Measurements from ENCODE around the gene MCHR2.

Gene MCHR2

GRCh38 chr6:99905209-99906106 is 88.6 kb downstream of the MCHR2 start:
- peak; percentile 28 for DNase-seq (ENCODE audit: low read depth, low spot score)

- no peak for DNase-seq (ENCODE audit: low read depth, low spot score)
Measured at GRCh38 chr6:99901596-99902384, 92.2 kb downstream of the MCHR2 start.

DNA sequence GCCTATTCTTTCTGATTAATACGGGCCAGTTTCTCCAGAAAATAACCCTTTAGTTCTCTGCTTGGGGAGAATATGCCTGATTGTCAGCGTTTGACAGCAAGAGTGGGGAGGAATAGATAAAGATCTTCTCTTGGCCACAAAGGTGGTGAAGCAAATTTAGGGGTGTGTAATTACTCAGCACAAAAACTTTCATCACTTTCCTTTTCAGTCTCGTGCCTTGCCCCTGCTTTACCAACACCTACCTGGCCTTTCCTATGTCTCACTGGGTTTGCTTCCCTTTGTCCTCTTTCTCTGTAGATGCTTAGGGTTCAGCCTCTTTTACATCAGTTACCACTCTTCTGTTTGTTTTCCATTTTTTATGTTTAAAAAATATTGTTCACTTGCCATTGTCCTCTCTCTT is 99.2 kb downstream of the MCHR2 start:
- no peak for DNase-seq (ENCODE audit: low read depth, low spot score)

DNA sequence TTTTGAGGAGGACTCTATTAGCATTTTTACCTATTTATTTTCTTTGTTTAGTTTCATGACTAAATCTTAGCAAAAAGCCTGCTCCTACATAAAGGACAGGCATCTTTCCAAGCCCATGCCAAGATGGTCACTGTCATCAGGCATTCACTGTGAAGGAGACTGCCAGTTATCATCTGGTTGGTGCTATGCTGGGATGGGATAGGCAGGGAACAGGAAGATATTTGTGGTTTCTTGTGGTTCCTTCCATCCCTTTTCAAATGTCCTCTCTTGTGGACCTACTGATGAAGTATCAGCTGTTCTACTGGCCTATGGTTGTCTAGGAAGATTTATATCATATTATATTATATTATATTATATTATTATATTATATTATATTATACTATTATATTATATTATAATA is 107.0 kb downstream of the MCHR2 start:
- DNase-seq (ENCODE audit: low read depth, low spot score) = no peak

DNA sequence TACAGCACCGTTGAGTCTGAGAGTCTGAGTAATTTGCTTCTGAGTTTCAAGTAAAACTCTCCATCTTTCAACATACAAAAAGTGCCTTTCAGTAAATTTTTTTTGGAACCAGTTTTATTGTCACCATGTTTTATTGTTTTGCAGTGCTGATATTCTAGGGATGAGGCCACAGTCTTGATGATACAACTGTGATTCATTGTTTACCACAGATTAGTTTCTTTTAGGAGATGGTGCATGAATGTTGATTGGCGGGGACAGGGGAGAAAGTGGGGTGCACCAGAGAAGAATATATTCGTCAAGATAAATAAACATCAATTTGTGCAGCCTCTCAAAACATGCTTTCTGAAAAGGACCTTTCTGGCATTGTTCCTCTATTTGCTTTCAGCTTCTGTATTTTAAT is 109.0 kb downstream of the MCHR2 start:
- DNase-seq (ENCODE audit: low read depth, low spot score) = no peak

GRCh38 chr6:99882128-99882702 is 111.8 kb downstream of the MCHR2 start:
- no peak for DNase-seq (ENCODE audit: low read depth, low spot score)

DNA sequence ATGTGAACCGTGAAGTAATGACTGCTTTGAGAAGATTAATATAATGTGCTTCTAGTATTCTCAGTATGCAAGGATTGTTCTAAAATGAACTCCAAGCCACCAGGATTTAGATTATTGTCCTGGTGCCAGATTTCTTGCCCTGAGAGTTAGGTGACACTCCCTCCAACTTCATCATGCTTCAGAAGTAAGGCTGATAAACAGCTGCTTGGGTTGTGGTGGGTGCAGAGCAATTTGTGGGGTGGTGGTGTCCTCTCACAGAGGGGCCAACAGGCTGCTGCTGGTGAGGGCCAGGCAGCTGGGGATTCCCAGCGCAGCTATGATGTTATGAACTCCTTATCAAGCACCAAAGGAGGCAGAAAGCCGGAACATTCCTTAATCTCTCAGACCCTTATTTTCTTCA is 114.6 kb downstream of the MCHR2 start:
- DNase-seq (ENCODE audit: low read depth, low spot score) = no peak

DNA sequence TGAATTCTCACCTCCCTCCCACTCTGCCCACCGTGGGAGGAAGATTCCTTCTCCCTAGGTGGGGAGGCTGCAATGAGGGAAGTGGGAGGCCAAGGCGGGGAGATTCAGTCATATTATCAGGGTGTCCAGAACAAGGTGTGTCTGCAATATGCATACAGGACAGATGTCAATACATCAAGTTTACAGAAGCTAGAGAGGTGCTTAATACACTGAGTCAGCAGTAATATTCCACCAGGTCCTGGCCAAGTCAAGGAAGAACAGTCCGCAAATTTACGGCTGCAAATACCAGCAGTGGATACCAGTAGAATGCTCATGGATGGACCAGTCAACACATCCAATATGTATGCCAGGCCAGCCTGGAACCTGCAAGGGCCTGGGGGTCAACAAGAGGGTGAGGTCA is 119.0 kb downstream of the MCHR2 start:
- no peak for DNase-seq (ENCODE audit: low read depth, low spot score)

DNA sequence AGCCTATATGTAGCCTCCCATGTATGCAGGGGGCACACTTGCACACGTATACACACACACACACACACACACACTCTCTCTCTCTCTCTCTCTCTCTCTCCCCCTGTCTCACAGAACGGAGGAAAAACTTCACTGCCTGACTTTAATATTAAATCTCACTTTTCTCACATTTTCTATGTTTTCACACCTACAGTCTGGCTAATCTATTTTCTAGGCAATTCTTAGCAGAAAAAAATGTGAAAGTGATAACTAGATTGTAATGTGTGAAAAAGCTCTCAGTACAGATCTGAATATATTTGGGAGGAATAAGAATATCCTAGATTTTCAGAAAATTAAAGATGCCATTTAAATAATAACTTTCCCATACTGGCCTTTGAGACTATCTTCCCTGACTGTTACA is 120.9 kb downstream of the MCHR2 start:
- no peak for DNase-seq (ENCODE audit: low read depth, low spot score)

- no peak for DNase-seq (ENCODE audit: low read depth, low spot score)
Measured at GRCh38 chr6:99871641-99872040, 122.4 kb downstream of the MCHR2 start.

Measured in iPS DF 19.7 (cell line).